K562 (cell line): Measurements from ENCODE around the gene OR8B8. TPM values are rescaled to one million over a fixed set of nuclear protein-coding genes. Genes with fewer than 3 reads are reported as not detected.

Source experiments
- DNMT1 ChIP-seq: fragments of 450-650 bp; IDR thresholded peaks from 2 replicates; pipeline ENCODE4 v1.6.1; 2016; ENCODE audit warnings: antibody characterized with exemption, mild to moderate bottlenecking
- FOS ChIP-seq: IDR thresholded peaks from 3 replicates; pipeline ENCODE4 v1.6.1; 2011; ENCODE audit not compliant: insufficient read length; ENCODE audit errors: extremely low read depth
- FOXP1 ChIP-seq: sonication (generic); formaldehyde crosslinking; IDR thresholded peaks from 2 replicates; pipeline ENCODE4 v1.8.0; 2022; ENCODE audit warnings: mild to moderate bottlenecking, missing genetic modification reagents
- GATAD2B ChIP-seq: fragments of 450-650 bp; IDR thresholded peaks from 2 replicates; pipeline ENCODE4 v1.6.1; 2017; ENCODE audit warnings: mild to moderate bottlenecking, borderline replicate concordance
- GTF2A2 ChIP-seq: IDR thresholded peaks from 2 replicates; pipeline ENCODE4 v1.6.1; 2016; ENCODE audit warnings: mild to moderate bottlenecking, missing genetic modification characterization, missing compliant biosample characterization
- MTA1 ChIP-seq: fragments of 450-650 bp; IDR thresholded peaks from 2 replicates; pipeline ENCODE4 v1.6.1; 2017; ENCODE audit warnings: borderline replicate concordance
- NFE2L1 ChIP-seq: fragments of 450-650 bp; IDR thresholded peaks from 2 replicates; pipeline ENCODE4 v1.6.1; 2016; ENCODE audit warnings: missing genetic modification characterization, low read depth, mild to moderate bottlenecking, missing compliant biosample characterization, moderate library complexity, borderline replicate concordance
- POLR2H ChIP-seq: IDR thresholded peaks from 2 replicates; pipeline ENCODE4 v1.6.1; 2016; ENCODE audit warnings: missing genetic modification characterization, low read depth, mild to moderate bottlenecking, control low read depth, missing compliant biosample characterization, moderate library complexity
- PTRF ChIP-seq: fragments of 450-650 bp; IDR thresholded peaks from 2 replicates; pipeline ENCODE4 v1.6.1; 2016; ENCODE audit warnings: mild to moderate bottlenecking, missing genetic modification characterization, missing compliant biosample characterization
- RAD21 ChIP-seq, 2 experiments: fragments of 250-450 bp in 1 of 2; fragments of 450-650 bp in 1 of 2; sonication (Bioruptor Pico) in 1 of 2; formaldehyde crosslinking in 1 of 2; IDR thresholded peaks in 1 of 2; conservative IDR thresholded peaks in 1 of 2; 2 replicates each; pipeline versions ENCODE4 v1.4.0 to v1.8.0; 2020 to 2022; ENCODE audit warnings: mild to moderate bottlenecking in 2 of 2, moderate library complexity in 1 of 2
- RAD51 ChIP-seq: fragments of 450-650 bp; IDR thresholded peaks from 2 replicates; pipeline ENCODE4 v1.7.1; 2016; ENCODE audit warnings: low read depth, mild to moderate bottlenecking, borderline replicate concordance
- SIN3A ChIP-seq, 2 experiments: fragments of 150-350 bp in 1 of 2; IDR thresholded peaks; 2 replicates each; pipeline ENCODE4 v1.6.1; 2011 to 2016; ENCODE audit warnings: borderline replicate concordance in 2 of 2, low read depth in 2 of 2, low read length in 2 of 2, mild to moderate bottlenecking in 2 of 2, moderate library complexity in 2 of 2; ENCODE audit not compliant: control insufficient read depth in 1 of 2
- SLC30A9 ChIP-seq: fragments of 250-450 bp; sonication (Bioruptor Pico); IDR thresholded peaks from 2 replicates; pipeline ENCODE4 v1.8.0; 2022; ENCODE audit warnings: mild to moderate bottlenecking, moderate library complexity
- STAT5A ChIP-seq: IDR thresholded peaks from 2 replicates; pipeline ENCODE4 v1.6.1; 2012; ENCODE audit warnings: low read length, inconsistent platforms, borderline replicate concordance
- TAF1 ChIP-seq: IDR thresholded peaks from 2 replicates; pipeline ENCODE4 v1.6.1; 2011; ENCODE audit warnings: mild to moderate bottlenecking, low read length, moderate library complexity; ENCODE audit not compliant: insufficient read depth, control insufficient read depth, severe bottlenecking; ENCODE audit errors: extremely low read depth
- ZFX ChIP-seq: sonication (generic); formaldehyde crosslinking; IDR thresholded peaks from 2 replicates; pipeline ENCODE4 v1.8.0; 2022; ENCODE audit warnings: mild to moderate bottlenecking, missing genetic modification reagents, moderate library complexity
- ZNF253 ChIP-seq: fragments of 250-450 bp; sonication (Bioruptor Pico); conservative IDR thresholded peaks from 2 replicates; pipeline ENCODE4 v1.6.1; 2021; ENCODE audit warnings: mild to moderate bottlenecking
- ZNF263 ChIP-seq: sonication (generic); formaldehyde crosslinking; IDR thresholded peaks from 2 replicates; pipeline ENCODE4 v1.8.0; 2022; ENCODE audit warnings: mild to moderate bottlenecking, missing genetic modification reagents, borderline replicate concordance
- ZNF41 ChIP-seq: fragments of 250-450 bp; sonication (Bioruptor Pico); conservative IDR thresholded peaks from 2 replicates; pipeline ENCODE4 v1.4.0; 2020; ENCODE audit warnings: mild to moderate bottlenecking
- polyA plus RNA-seq, 8 experiments: library from polyadenylated mRNA; depleted of rRNA in 4 of 8; stranded (reverse) in 5 of 8; unstranded in 3 of 8; fragments of >200 nt; fragmentation: Nextera tagmentation in 2 of 8; fragmentation: Illumina TruSeq in 1 of 8; extraction: Ambion mirVana in 2 of 8; extraction: Trizol in 1 of 8; gene quantifications; 2 replicates each; pipeline versions ENCODE4 v1.2.1 to v1.2.3, GENCODE V29; 2011 to 2014; ENCODE audit warnings: inconsistent platforms in 1 of 8, missing spikeins in 1 of 8
- total RNA-seq, 7 experiments: library from RNA; depleted of rRNA in 6 of 7; stranded (reverse); fragments of >200 nt in 6 of 7; fragmentation: Illumina TruSeq in 2 of 7; extraction: Trizol in 2 of 7; gene quantifications; 2 replicates each; pipeline versions ENCODE4 v1.2.1 to v1.2.3, GENCODE V29; 2011 to 2021; ENCODE audit warnings: low replicate concordance in 1 of 7
- TF ChIP-seq, protein P1 (sequence below): sonication (generic); formaldehyde crosslinking; IDR thresholded peaks from 2 replicates; pipeline ENCODE4 v1.8.1; 2023; ENCODE audit warnings: missing genetic modification reagents, mild to moderate bottlenecking, borderline replicate concordance
- TF ChIP-seq, protein P2 (sequence below): fragments of 450-650 bp; IDR thresholded peaks from 2 replicates; pipeline ENCODE4 v1.6.1; 2018; ENCODE audit warnings: mild to moderate bottlenecking, low read depth; ENCODE audit not compliant: partially characterized antibody

OR8B8 gene
- total and polyA plus RNA-seq, 9 of the 15 experiments (the other 6 are each of a cell fraction or from before 2014, with no cell fraction given): 0.18 TPM; not detected in 8

DNA sequence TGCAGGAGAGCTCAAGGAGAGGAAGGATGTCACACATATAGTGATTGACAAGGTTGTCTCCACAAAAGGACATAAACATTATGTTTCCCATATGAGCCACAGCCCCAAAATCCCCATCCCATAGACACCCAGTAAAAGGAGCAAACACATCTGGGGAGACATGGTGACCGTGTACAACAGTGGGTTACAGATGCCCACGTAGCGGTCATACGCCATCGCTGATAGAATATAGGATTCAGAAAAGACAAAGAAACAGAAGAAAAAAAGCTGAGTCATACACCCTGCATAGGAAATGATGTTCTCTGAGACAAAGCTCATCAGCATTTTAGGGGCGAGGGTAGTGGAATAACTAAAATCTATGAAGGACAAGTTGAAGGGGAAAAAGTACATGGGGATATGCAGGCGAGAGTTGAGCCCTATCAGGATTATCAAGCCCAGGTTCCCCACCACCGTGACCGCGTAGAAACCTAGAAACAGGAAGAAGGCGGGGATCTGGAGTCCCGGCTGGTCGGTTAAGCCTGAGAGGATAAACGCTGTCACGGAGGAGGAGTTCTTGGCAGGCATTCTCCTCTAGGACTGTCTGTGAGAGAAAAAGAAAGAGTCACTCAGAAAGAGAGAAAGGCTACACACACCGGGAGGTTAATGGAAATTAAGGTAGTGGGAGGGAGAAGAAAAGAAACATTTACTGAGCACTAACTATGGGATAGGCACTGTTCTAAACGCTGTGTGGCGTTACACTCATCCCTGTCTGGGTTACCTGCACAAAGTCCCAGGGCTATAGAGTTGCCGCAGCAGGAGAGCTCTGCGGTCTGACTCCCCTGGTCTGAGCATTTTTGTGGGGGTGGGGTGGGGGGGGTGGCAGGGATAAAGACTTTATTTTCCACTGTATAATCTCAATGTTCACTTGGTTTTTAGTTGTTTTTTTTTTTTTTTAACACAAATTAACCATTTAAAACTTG lies 36.1 kb upstream of the OR8B8 start (continued):
- TF ChIP-seq POLR2H (tag): no peak; the same call in 1 of the 2 replicates
- TF ChIP-seq GATAD2B: no peak
- TF ChIP-seq, protein P1, sequence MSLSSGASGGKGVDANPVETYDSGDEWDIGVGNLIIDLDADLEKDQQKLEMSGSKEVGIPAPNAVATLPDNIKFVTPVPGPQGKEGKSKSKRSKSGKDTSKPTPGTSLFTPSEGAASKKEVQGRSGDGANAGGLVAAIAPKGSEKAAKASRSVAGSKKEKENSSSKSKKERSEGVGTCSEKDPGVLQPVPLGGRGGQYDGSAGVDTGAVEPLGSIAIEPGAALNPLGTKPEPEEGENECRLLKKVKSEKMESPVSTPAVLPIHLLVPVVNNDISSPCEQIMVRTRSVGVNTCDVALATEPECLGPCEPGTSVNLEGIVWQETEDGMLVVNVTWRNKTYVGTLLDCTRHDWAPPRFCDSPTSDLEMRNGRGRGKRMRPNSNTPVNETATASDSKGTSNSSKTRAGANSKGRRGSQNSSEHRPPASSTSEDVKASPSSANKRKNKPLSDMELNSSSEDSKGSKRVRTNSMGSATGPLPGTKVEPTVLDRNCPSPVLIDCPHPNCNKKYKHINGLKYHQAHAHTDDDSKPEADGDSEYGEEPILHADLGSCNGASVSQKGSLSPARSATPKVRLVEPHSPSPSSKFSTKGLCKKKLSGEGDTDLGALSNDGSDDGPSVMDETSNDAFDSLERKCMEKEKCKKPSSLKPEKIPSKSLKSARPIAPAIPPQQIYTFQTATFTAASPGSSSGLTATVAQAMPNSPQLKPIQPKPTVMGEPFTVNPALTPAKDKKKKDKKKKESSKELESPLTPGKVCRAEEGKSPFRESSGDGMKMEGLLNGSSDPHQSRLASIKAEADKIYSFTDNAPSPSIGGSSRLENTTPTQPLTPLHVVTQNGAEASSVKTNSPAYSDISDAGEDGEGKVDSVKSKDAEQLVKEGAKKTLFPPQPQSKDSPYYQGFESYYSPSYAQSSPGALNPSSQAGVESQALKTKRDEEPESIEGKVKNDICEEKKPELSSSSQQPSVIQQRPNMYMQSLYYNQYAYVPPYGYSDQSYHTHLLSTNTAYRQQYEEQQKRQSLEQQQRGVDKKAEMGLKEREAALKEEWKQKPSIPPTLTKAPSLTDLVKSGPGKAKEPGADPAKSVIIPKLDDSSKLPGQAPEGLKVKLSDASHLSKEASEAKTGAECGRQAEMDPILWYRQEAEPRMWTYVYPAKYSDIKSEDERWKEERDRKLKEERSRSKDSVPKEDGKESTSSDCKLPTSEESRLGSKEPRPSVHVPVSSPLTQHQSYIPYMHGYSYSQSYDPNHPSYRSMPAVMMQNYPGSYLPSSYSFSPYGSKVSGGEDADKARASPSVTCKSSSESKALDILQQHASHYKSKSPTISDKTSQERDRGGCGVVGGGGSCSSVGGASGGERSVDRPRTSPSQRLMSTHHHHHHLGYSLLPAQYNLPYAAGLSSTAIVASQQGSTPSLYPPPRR: no peak
- no peak for TF ChIP-seq SLC30A9 (CRISPR knock-in tag)
- TF ChIP-seq RAD51: no peak
- TF ChIP-seq FOS: no peak
- TF ChIP-seq STAT5A: no peak
- TF ChIP-seq ZNF263 (CRISPR knock-in tag): no peak
- TF ChIP-seq GTF2A2 (tag): no peak
- TF ChIP-seq, protein P2, sequence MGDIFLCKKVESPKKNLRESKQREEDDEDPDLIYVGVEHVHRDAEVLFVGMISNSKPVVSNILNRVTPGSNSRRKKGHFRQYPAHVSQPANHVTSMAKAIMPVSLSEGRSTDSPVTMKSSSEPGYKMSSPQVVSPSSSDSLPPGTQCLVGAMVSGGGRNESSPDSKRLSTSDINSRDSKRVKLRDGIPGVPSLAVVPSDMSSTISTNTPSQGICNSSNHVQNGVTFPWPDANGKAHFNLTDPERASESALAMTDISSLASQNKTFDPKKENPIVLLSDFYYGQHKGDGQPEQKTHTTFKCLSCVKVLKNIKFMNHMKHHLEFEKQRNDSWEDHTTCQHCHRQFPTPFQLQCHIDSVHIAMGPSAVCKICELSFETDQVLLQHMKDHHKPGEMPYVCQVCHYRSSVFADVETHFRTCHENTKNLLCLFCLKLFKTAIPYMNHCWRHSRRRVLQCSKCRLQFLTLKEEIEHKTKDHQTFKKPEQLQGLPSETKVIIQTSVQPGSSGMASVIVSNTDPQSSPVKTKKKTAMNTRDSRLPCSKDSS: no peak
- TF ChIP-seq ZFX (CRISPR knock-in tag): no peak
- TF ChIP-seq DNMT1: no peak
- peak; percentile 98 for TF ChIP-seq NFE2L1 (tag)
- TF ChIP-seq TAF1: no peak
- no peak for TF ChIP-seq PTRF (tag)
- no peak for TF ChIP-seq ZNF41 (CRISPR knock-in tag)
- no peak for TF ChIP-seq FOXP1 (CRISPR knock-in tag)
- TF ChIP-seq SIN3A (IDR thresholded peaks at IDR 0.05; ENCODE audit: borderline replicate concordance in 2 of 2, control insufficient read depth in 1 of 2, low read depth in 2 of 2, low read length in 2 of 2): no peak
- TF ChIP-seq MTA1: no peak
- no peak for TF ChIP-seq ZNF253 (CRISPR knock-in tag)
- 0 out of 4 replicates have a peak, but pooled peaks of 1 of the 2 experiments have one; percentile 10 for TF ChIP-seq RAD21 (CRISPR knock-in tag; conservative IDR thresholded peaks at IDR 0.05 in 1 of 2, IDR thresholded peaks at IDR 0.05 in 1 of 2)
